Stimulated activated CD8-positive, alpha-beta memory T cell treated with anti-CD3 and anti-CD28 coated beads, Interleukin-2, amount 100 ng/mL, for 1 hour (primary cell): ENCODE data around the gene BLOC1S1.

Experiments
- DNase-seq, 2 donors: peaks; one replicate each; pipeline ENCODE4 v3.0.0-alpha.2; 2020; ENCODE audit warnings: low read depth in 2 of 2

Gene BLOC1S1

DNA sequence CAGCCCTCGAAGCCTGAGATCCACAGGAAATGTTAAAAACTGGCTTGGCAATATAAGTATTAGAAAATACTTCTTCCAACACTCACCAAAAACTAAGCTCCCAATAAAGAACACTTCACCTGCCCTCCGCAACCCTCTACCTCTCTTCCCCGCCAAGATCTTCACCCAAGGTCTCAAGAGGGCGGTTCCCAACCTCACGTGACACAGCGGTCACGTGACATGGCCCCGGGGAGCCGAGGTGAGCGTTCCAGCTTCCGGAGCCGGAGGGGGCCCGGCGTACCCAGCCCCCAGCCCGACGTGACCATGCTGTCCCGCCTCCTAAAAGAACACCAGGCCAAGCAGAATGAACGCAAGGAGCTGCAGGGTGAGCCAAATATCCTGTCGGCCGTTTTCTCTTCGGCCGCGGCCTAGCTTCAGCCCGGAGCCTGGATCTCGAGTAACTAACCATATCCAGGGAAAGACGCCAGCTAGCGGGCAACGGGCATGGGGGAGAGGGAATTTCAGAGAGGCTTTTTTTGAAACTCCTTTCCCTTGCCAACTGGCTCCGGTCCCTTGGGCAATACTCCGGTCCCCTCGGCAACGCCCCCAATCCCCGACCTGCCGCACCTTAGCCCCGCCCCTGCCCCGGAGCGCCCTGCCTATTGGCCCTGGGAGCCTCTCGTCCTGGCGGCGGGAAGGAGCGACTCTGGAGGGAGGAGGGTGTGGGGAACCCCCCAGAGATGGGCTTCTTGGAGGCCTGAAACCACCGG is at the start of gene BLOC1S1:
Gene BLOC1S1 (plus strand): TSS at position 214 of the 749 bp plus-strand sequence. CDS start 6 bp downstream, at position 220.
- DNase-seq = peak; percentile 79 to 86

DNA sequence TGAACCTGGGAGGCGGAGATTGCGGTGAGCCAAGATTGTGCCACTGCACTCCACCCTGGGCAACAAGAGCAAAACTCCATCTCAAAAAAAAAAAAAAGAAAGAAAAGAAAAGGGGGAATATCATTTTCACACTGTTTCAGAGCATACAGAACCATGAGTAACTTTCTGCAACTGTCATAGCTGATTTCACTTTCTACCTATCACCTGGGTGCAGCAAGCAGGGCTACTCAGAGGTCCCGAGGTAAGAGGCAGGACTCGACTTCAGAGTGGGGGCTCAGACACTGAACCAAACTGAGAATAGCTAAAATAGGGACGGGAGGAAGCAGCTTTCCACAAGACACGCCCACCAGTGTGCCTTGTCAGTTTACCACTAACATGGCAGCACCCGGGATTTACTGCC is 49.3 kb upstream of the BLOC1S1 start:
- no peak for DNase-seq

DNA sequence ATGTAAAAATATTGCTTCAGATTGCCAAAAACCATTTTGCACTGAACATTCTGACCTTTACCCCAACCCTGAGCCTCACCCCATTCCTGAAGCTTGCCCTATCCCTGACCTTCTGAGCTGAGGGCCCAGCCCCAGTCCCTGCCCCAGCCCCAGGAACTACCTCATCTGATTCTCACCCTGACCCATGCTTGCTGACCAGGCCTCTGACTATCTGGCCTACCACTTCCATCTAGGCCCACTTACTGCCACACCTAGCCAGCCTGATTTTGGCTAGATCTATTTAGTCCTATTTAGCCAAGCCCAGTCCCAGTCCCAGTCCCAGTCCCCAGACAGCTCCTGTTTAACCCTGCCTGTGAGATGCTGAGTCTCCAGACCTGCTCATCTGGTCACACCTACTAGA is 45.6 kb upstream of the BLOC1S1 start:
- DNase-seq = no peak

DNA sequence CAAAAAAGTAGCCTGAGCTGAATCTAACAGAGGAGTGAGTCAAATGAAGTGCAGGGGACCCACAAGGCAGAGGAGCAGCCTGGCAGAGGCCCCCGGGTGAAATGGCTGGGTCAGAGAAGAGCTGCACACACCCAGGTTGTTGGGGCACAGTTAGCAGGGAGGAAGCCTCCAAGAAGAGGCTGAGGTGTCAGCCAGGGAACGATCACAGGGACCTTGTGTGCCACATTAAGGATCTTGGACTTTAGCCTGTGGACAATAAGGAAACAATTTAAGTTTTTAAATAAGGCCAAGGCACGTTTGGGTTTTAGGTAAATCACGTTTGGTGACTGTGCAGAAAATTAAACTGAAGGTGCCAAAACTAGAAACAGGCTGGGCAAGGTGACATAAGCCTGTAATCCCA is 44.1 kb upstream of the BLOC1S1 start:
- DNase-seq = no peak

DNA sequence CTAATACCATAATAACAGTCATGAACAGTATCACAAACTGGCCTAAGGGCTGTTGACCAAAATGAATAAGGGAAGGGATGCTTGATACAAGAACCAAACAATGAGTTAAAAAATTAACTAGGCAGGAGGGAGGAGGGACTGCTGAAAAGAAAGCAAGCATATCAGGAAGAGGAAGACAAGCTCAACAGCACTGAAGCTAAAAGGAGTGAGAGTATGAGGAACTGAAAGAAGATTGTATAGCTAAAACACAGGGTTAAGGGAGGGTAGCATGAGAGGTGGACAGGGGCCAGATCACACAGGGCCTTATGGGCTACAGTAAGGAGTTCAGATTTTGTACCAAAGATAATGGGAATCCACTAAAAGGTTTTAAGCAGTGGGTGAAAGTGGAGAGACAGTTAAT is 42.2 kb upstream of the BLOC1S1 start:
- no peak for DNase-seq

DNA sequence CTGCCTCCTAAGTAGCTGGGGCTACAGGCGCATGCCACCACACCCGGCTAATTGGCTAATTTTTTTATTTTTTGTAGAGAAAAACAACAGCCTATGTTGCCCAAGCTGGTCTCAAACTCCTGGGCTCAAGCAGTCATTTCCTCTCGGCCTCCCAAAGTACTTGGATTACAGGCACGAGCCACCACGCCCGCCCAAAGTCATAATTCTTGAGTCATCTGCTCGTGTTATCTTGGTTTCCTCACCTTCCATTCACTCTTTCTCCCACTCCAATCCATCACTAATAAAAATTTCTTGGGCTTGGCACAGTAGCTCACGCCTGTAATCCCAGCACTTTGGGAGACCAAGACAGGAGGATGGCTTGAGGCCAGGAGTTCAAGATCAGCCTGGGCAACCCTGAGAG is 40.2 kb upstream of the BLOC1S1 start:
- no peak for DNase-seq

DNA sequence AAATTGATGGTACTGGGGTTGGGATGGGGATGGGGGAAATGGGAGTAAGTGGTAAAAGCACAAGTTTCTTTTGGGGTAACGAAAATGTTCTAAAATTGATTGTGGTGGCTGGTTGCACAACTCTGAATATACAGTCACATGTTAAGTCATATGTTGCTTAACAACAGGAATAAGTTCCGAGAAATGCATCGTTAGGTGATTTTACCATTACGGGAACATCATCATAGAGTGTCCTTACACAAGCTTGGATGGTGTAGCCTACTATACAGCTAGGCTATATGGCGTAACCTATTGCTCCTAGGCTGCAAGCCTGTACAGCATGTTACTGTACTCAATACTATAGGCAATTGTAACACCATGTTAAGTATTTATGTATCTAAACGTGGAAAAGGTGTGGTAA is 39.1 kb upstream of the BLOC1S1 start:
- DNase-seq = no peak

DNA sequence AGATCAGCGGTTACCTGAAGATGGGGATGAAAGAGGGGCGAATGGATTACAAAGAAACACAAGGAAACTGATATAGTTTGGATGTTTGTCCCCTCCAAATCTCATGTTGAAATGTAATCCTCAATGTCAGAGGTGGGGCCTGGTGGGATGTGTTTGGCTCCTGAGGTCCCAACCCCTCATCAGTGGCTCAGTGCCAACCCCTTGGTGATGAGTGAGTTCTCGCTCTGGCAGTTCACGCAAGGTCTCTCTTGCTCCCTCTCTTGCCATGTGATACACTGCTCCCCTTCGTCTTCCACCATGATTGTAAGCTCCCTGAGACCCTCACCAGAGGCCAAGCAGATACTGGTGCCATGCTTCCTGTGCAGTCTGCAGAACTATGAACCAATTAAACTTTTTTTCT is 36.2 kb upstream of the BLOC1S1 start:
- DNase-seq = no peak

DNA sequence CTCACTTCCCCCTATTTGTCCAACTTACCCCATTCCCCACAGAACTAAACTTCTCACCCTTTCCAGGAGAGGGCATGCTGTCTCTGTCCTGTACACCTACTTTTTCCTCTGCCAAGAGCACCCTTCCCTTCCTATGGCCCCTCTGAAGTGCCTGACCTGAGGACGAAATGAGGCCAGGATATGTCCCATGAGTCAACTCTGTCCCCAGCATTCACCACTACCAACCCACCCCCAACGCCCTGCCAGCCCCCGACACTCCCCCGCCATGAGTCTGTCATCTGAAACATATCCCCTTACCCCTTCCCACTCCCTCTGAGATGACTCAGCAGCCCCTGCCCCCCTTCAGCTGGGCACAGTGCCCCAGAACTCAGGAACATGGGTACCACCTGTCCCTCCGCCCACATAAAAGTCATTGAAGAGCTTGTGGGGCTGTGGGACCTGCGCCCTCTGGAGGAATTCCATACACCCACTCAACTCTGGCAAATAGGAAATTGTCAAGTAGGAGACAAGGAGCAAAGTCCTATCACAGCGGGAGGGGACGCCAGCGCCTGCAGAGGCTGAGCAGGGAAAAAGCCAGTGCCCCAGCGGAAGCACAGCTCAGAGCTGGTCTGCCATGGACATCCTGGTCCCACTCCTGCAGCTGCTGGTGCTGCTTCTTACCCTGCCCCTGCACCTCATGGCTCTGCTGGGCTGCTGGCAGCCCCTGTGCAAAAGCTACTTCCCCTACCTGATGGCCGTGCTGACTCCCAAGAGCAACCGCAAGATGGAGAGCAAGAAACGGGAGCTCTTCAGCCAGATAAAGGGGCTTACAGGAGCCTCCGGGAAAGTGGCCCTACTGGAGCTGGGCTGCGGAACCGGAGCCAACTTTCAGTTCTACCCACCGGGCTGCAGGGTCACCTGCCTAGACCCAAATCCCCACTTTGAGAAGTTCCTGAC is 34.4 kb upstream of the BLOC1S1 start:
- DNase-seq = no peak

DNA sequence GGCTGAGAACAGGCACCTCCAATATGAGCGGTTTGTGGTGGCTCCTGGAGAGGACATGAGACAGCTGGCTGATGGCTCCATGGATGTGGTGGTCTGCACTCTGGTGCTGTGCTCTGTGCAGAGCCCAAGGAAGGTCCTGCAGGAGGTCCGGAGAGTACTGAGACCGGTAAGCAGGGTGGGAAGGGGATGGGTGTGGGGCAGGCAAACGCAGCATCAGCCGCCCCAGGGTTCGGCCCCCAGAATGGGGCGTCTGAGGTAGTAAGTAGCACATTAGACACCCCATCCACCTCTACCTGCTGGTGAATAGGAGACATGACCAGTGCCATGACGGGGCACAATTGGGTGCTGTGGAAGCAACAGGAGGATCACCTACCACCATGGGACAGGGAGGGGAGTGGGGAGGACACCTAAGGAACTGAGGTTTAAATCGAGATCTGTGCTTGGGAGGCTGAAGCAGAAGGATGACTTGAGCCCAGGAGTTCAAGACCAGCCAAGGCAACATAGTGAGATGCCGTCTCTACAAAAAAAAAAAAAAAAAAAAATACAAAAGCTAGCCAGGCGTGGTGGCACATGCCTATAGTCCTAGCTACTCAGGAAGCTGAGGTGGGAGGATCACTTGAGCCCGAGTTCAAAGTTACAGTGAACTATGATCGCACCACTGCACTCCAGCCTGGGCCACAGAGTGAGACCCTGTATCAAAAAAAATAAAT is 33.6 kb upstream of the BLOC1S1 start:
- no peak for DNase-seq

DNA sequence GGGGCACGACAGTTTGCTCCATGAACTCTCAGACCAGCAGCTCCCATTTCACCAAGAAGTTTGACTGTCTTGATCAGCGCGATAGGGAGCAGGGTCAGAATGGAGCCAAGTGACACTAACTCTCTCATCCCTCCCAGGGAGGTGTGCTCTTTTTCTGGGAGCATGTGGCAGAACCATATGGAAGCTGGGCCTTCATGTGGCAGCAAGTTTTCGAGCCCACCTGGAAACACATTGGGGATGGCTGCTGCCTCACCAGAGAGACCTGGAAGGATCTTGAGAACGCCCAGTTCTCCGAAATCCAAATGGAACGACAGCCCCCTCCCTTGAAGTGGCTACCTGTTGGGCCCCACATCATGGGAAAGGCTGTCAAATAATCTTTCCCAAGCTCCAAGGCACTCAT is 32.2 kb upstream of the BLOC1S1 start:
- no peak for DNase-seq

DNA sequence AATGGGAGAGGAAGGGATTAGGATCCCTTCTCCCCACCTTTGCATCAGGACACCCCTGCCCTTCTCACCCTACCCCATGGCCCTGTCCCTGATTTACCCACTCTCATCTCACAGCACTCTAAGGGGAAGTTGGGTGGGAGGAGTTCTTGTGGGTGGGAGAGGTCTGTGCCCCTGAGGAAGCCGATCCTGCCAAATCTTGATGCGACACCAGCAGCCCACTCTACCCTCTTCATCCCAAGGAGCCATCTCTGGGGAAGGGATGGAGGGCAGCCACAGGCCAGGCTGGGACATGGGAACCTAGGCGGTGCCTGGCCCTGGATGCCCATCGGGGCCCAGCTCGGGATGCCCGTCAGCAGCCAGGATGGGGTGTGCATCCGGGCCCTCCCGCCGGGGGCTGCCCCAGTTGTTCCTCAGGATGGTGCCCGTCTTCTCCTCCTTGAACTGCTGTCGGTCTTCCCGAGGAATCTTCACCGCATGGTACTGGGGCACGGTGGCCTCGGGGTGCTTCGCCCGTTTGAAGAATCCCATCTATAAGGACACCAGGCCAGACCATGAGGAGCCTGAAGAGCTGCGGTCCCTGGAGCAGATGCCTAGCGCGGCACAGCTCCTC is 31.0 kb upstream of the BLOC1S1 start:
- DNase-seq = no peak

DNA sequence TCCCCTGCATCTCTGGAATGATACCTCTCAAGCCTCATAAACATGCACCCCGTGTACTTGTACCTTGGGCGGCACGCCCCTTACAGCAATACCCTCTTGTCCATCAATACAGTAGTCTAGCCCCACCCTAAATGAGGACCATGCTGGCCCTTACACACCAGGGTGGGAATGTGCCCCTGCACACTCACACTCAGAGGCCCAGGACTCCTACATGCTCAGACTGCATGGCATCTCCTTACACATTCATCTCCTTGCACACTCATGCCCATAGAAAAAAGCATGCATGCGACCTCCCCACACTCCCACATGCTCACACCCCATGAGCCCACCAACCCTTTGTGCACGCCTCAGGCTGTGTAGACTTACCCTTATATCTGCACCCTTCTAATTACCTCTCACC is 30.2 kb upstream of the BLOC1S1 start:
- DNase-seq = no peak

DNA sequence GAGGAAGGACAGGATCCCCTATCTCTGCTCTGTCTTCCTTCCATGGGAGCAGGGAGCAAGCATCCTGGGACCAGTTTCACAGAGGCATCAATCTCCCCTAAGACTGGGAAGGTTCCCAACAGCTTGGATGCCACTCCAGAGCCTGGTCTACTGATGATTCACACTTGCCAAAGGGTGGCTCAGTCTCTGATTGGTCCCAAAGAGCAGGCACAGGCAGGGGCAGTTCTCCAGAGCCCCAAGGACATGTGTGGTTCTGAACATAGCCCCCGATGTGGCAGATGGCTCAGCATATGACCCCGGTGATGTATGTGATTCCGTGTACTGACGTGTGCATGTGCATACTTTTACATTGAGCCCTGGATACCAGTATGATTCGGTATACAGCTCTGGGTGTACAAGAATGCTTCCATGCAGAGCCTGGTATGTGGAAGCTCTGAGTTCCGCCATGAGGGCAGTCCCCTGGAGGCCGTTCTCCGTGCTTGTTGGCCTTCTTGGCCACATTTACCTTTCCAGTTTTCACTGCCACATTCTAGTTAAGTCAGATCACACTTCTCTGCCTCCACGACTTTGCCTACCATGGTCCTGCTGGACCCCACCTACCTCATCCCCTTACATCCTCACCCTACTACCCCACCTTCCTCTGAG is 29.4 kb upstream of the BLOC1S1 start:
- no peak for DNase-seq

DNA sequence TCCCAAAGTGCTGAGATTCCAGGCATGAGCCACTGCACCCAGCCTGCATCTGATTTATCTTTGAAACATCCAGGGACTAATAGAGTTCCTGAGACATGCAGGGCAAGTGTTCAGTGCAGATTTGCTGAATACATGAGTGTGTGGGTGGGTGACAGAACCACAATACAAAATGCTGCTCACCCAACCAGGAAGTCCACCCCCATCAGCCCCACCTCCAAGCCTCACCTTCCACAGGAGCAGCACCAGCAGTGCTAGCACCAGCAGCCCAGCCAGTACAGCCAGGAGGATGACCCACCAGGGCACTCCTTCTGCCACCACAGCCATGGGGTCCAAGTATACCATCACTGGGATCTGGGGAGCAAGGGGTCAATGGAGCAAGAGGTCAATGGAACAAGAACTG is 28.1 kb upstream of the BLOC1S1 start:
- no peak for DNase-seq

DNA sequence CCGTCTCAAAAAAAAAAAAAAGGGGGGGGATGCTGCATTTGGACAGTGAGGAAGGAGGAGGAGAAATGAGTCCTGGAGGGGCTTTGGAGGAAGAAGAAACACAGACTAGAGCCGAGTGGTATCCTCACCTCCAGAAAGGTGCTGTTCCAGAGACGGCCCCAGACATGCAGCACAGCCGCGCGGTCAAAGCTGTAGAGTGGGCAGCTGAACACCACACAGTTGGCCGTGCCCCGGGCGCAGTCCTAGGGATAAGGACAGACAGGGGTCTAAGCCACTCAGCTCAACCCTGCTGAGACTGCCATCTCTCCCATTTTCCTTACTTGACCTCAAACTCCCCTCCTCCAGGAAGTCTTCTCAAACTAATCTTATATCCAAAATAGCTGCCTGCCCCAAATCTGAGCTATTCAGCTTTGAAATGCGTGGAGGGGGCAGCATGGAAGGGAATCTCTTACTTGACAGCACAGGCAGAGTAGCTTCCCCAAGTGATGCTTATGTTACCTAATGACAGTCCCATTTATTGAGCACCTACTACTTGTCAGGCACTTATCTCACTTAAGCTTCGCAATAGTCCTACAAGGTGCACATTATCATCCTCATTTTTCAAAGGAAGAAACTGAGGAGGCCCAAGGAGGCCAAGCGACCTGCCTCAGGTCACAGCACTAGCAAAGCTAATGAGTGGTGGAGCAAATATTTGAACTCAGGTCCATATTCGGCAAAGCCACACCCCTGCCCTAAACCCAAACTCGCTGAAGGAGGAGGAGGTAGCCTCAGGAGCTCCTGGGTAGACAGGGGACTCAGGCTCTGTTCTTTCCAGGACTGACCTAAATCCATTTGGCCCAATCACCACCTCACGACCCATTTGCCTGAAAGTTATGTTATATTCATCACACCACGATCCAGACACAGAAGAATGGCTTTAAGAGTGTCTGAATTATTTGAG is 26.9 kb upstream of the BLOC1S1 start:
- no peak for DNase-seq

DNA sequence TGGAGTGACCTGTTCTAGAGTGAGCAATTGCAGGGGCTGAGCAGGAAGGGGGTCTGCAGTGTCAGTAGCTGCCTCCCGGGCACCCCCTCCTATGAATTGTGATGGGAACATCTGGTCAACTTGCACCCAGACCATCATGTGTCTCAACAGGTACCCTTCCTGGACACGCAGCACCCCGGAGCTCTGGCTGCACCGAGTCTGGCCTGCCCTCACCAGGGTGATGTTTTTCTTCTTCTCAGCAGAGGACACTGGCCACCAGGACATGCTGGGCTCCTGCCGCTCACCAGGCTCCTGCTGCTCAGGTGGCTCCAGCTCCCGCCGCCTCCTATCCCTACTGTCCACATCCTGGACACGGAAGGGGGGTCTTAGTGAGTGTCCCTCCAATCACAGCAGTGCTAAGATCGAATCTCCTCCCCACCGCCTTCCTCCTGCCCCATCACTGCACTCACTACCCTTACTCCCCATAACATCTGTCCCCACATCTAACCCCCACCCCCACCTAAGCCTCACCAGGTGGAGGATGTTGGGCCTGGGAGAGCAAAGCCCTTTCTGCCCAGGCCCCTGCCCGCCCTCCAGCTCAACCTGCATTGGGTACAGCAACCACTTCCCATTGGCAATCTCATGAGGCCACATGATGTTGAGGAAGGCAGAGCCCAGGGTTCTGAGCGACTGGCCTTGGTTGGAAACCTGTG is 23.1 kb upstream of the BLOC1S1 start:
- DNase-seq = no peak

DNA sequence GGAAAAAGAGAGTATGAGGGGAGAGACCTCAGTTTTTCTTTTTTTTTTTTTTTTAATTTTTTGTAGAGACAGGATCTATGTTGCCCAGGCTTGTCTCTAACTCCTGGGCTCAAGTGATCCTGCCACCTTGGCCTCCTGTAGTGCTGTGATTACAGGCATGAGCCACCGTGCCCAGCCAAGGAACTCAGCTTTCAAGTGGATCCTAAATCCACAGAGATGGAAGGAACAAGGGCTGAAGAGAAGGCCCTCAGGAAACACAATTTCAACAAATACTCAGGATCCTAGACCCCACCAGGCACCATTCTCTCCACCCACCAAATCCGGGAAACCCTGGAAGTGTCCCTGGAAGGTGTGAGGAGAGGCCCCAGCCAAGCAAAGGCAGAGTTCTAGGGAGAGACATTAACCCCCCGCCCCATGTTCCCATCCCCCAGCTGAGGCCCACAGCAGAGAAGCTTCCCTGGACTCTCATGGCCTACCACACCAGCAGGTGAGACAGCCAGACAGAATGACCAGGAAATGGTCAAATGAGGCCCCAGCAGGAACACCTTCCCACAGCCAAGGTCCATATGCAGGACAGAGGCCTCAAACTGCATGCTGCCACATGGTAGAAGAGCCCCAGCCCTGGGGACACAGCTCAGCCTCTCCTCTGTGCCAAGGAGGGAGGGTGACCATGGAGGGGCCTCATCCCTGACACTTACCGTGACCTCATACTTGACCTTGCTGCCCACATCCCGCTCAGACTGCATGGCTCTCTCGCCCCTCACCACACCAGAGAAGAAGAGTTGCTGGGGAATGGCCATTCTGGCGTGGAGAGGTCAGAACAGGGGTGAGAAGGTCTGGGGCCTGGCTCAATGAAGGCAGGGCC is 22.3 kb upstream of the BLOC1S1 start:
- DNase-seq = no peak

DNA sequence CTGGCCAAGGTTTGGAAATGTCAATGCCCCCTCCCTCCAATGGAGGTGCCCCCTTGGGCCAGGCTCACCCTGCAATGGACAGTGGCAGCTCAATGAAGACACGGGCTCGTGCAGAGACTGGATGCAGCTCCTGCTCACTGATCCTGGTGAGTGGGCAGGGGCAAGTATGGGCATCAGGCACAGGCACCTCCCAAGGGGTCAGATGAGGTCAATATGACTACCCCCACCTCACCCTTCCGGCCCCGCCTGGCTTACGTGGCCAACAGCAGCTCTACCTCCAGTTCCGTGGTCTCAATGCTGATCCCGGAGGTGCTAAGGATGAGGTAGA is 21.7 kb upstream of the BLOC1S1 start:
- no peak for DNase-seq
